MM.1S (cell line): ENCODE results near the gene UBN1.

Experiments
- CTCF ChIP-seq: fragments of 300-600 bp; sonication (generic); IDR thresholded peaks from 2 replicates; pipeline ENCODE4 v1.5.1; 2016; ENCODE audit warnings: antibody characterized with exemption, low read length, mixed read lengths
- EZH2 ChIP-seq: fragments of 300-600 bp; sonication (generic); optimal IDR thresholded peaks from 2 replicates; pipeline ENCODE3; 2017; ENCODE audit warnings: low read depth, mild to moderate bottlenecking, antibody characterized with exemption, low read length, mixed read lengths
- EZH2phosphoT487 ChIP-seq: fragments of 300-600 bp; sonication (generic); IDR thresholded peaks from 2 replicates; pipeline ENCODE4 v1.6.1; 2018; ENCODE audit warnings: antibody characterized with exemption, low read length

- no peak for TF ChIP-seq EZH2
- TF ChIP-seq CTCF = no peak
- no peak for TF ChIP-seq EZH2phosphoT487
Observed at GRCh38 chr16:4826526-4826925, 20.8 kb upstream of the UBN1 start.
